B cell (primary cell): Measurements from ENCODE around the gene POC5. TPM values are rescaled to one million over a fixed set of nuclear protein-coding genes. Genes with fewer than 3 reads are reported as not detected.

ENCODE experiments used
- ATAC-seq: fragments of 200-7000 bp; cut with Tn5 transposase; one replicate; pipeline ENCODE4 v1.10.0; 2021; ENCODE audit warnings: low read depth, mild to moderate bottlenecking, moderate number of reproducible peaks, moderate library complexity
- CTCF ChIA-PET: fragments of 350-600 bp; sonication (Branson Sonifier 250); formaldehyde crosslinking; loops from one replicate; lab custom pipeline; 2021; ENCODE audit warnings: antibody characterized with exemption, inconsistent platforms; lab: Charles Lee
- POLR2A ChIA-PET: fragments of 350-600 bp; sonication (Branson Sonifier 250); formaldehyde crosslinking; loops from one replicate; lab custom pipeline; 2021; ENCODE audit warnings: antibody characterized with exemption; lab: Charles Lee
- DNase-seq: peaks from one replicate; pipeline ENCODE4 v3.0.0; 2013
- H2AFZ ChIP-seq: 2 replicates; pipeline ENCODE4 v1.6.1; 2012; ENCODE audit warnings: mild to moderate bottlenecking, low read depth, low read length; ENCODE audit not compliant: insufficient read depth, poor library complexity, severe bottlenecking
- H3K27ac ChIP-seq, 2 donors: 1 replicate in 1 of 2; 2 replicates in 1 of 2; pipeline ENCODE4 v1.5.1; 2012 to 2013; ENCODE audit warnings: low read length in 2 of 2, mild to moderate bottlenecking in 2 of 2, moderate library complexity in 1 of 2
- H3K27me3 ChIP-seq, 4 experiments: fragments of 200-600 bp in 1 of 4; sonication (generic) in 1 of 4; replicated peaks in 1 of 4; 1 replicate in 2 of 4; 2 replicates in 2 of 4; pipeline versions ENCODE4 v1.6.1 to v1.7.0; 2013 to 2016; ENCODE audit warnings: low read length in 3 of 4, mild to moderate bottlenecking in 2 of 4, mixed read lengths in 1 of 4, moderate library complexity in 1 of 4; ENCODE audit not compliant: insufficient read depth in 4 of 4, control insufficient read depth in 3 of 4; ENCODE audit errors: control extremely low read depth in 1 of 4
- H3K36me3 ChIP-seq, 2 experiments: replicated peaks in 1 of 2; 1 replicate in 1 of 2; 2 replicates in 1 of 2; pipeline versions ENCODE4 v1.6.1 to v1.7.1; 2013; ENCODE audit warnings: low read length in 1 of 2; ENCODE audit not compliant: insufficient read depth in 2 of 2, control insufficient read depth in 1 of 2; ENCODE audit errors: control extremely low read depth in 1 of 2, extremely low read depth in 1 of 2
- H3K4me1 ChIP-seq, 2 donors: fragments of 200-600 bp in 1 of 2; sonication (generic) in 1 of 2; 1 replicate in 1 of 2; 2 replicates in 1 of 2; pipeline versions ENCODE4 v1.5.1 to v1.6.1; 2013 to 2017; ENCODE audit warnings: low read length in 2 of 2; ENCODE audit not compliant: control insufficient read depth in 2 of 2, insufficient read depth in 2 of 2
- H3K4me2 ChIP-seq: replicated peaks from 2 replicates; pipeline ENCODE3; 2012; ENCODE audit warnings: mild to moderate bottlenecking, low read depth, low read length; ENCODE audit not compliant: poor library complexity, severe bottlenecking
- H3K4me3 ChIP-seq, 5 experiments: fragments of 200-600 bp in 1 of 5; sonication (generic) in 1 of 5; 1 replicate in 3 of 5; 2 replicates in 2 of 5; pipeline versions ENCODE4 v1.5.1 to v1.7.0; 2011 to 2016; ENCODE audit warnings: low read length in 4 of 5, mild to moderate bottlenecking in 4 of 5, low read depth in 2 of 5, control low read depth in 1 of 5, moderate library complexity in 1 of 5; ENCODE audit not compliant: insufficient read depth in 1 of 5; ENCODE audit errors: control extremely low read depth in 1 of 5, extremely low read depth in 1 of 5
- H3K79me2 ChIP-seq: fragments of 200-600 bp; sonication (generic); one replicate; pipeline ENCODE4 v1.6.0; 2016; ENCODE audit warnings: low read length; ENCODE audit not compliant: control insufficient read depth, insufficient read depth
- H3K9ac ChIP-seq: fragments of 200-600 bp; sonication (generic); 2 replicates; pipeline ENCODE4 v1.6.1; 2017; ENCODE audit warnings: mild to moderate bottlenecking, low read length, moderate library complexity
- H3K9me3 ChIP-seq, 3 donors: one replicate each; pipeline versions ENCODE4 v1.6.1 to v1.7.1; 2013; ENCODE audit warnings: low read length in 2 of 3; ENCODE audit not compliant: control insufficient read depth in 2 of 3, insufficient read depth in 1 of 3; ENCODE audit errors: control extremely low read depth in 1 of 3
- H4K20me1 ChIP-seq: 2 replicates; pipeline ENCODE4 v1.6.0; 2012; ENCODE audit warnings: mild to moderate bottlenecking, low read length; ENCODE audit not compliant: insufficient read depth, control insufficient read depth, poor library complexity, severe bottlenecking
- H3K27ac Mint-ChIP-seq: one replicate; pipeline ENCODE4 v1.8.0; 2021; ENCODE audit warnings: mixed read lengths
- H3K27me3 Mint-ChIP-seq: one replicate; pipeline ENCODE4 v1.8.0; 2021; ENCODE audit warnings: mixed read lengths
- H3K4me1 Mint-ChIP-seq: one replicate; pipeline ENCODE4 v1.8.0; 2021; ENCODE audit warnings: mixed read lengths
- H3K4me3 Mint-ChIP-seq: one replicate; pipeline ENCODE4 v1.8.0; 2021; ENCODE audit warnings: mixed read lengths
- H3K9me3 Mint-ChIP-seq: one replicate; pipeline ENCODE4 v1.8.0; 2022; ENCODE audit warnings: mixed read lengths; ENCODE audit not compliant: insufficient read depth
- CTCF ChIP-seq: fragments of 200-600 bp; IDR thresholded peaks from one replicate; pipeline ENCODE4 v1.8.0; 2022; ENCODE audit warnings: antibody characterized with exemption, mild to moderate bottlenecking
- EZH2 ChIP-seq: IDR thresholded peaks from 2 replicates; pipeline ENCODE4 v1.6.1; 2012; ENCODE audit warnings: borderline replicate concordance, low read depth, mild to moderate bottlenecking, moderate library complexity, low read length; ENCODE audit not compliant: insufficient read depth, poor library complexity, severe bottlenecking
- WGBS: methylation state at CpG from one replicate; pipeline ENCODE4 v1.1.5; 2013; ENCODE audit warnings: missing lambda C conversion rate; ENCODE audit not compliant: insufficient coverage; 5-methylcytosine and 5-hydroxymethylcytosine counted together
- intact Hi-C: fragments of 100-400 bp; cut with micrococcal nuclease; formaldehyde crosslinking; loops from one replicate; pipeline ENCODE4 v1.10.0; 2022
- polyA plus RNA-seq: library from polyadenylated mRNA; depleted of rRNA; stranded (reverse); fragments of >200 nt; gene quantifications from 2 replicates; pipeline ENCODE4 v1.2.3, GENCODE V29; 2012
- total RNA-seq, 2 donors: library from RNA; stranded (reverse); fragments of 120-200 nt in 1 of 2; gene quantifications; 1 replicate in 1 of 2; 2 replicates in 1 of 2; pipeline versions ENCODE4 v1.2.3 to v1.2.4, GENCODE V29; 2013 to 2022

Gene POC5
- total and polyA plus RNA-seq, 2 donors (not counting 1 experiment from before 2014, with no cell fraction given): 22.7 to 25.4 TPM

- no peaks in the 10 kb centered on the region for H3K9me3 ChIP-seq
- intact Hi-C loops: loop anchor here (10.0 kb wide), 1 partner anchor 312 kb away; no protein-coding TSS in a partner anchor
- POLR2A ChIA-PET: interaction anchor here (0.6 kb wide), 1 partner anchor 157 kb away, joined by 7 read pairs; no protein-coding TSS in a partner anchor
These were observed 30.8 kb downstream of the POC5 start for GRCh38 chr5:75686480-75686879.

GRCh38 chr5:75685141-75685540, 32.1 kb downstream of the POC5 start:
- ChIA-PET CTCF (interaction anchor here (9.9 kb wide), 1 partner anchor 449 kb away, joined by 95 read pairs; the partner anchor contains the start of gene ANKRD31), POLR2A (no interaction called here)
- peaks cover 3 to 50% of the 10 kb centered on the region in 2 experiments for H3K36me3 ChIP-seq
- no peaks in the 10 kb centered on the region for H3K79me2 ChIP-seq
- H3K9me3 ChIP-seq: no peaks in the 10 kb centered on the region
- 99% methylated on average over 10 of the region's 11 CpGs for WGBS
- no peak for TF ChIP-seq EZH2
- TF ChIP-seq CTCF: no peak
- ATAC-seq: no peak
- Mint-ChIP-seq H3K4me3 (no peak overlapping the region), H3K4me1 (no peaks in the 10 kb centered on the region), H3K27me3 (no peaks in the 10 kb centered on the region), H3K9me3 (no peaks in the 10 kb centered on the region), H3K27ac (no peak overlapping the region)
- no peak overlapping the region for H3K27ac ChIP-seq
- H3K4me1 ChIP-seq: no peaks in the 10 kb centered on the region
- no peak overlapping the region for H3K4me3 ChIP-seq
- H3K9ac ChIP-seq: no peak overlapping the region
- H2AFZ ChIP-seq: no peak overlapping the region
- no peaks in the 10 kb centered on the region for H3K27me3 ChIP-seq
- DNase-seq: no peak
- H4K20me1 ChIP-seq: no peaks in the 10 kb centered on the region
- H3K4me2 ChIP-seq: no peak overlapping the region
- intact Hi-C loops: loop anchor here (10.0 kb wide), 1 partner anchor 310 kb away; no protein-coding TSS in a partner anchor

More at GRCh38 chr5:75686480-75686879, 30.8 kb downstream of the POC5 start:
- no peaks in the 10 kb centered on the region for H3K79me2 ChIP-seq
- no peak overlapping the region for H3K9ac ChIP-seq
- H3K4me1 Mint-ChIP-seq: no peaks in the 10 kb centered on the region
- no peak overlapping the region for H3K27ac ChIP-seq
- no peaks in the 10 kb centered on the region for H3K4me1 ChIP-seq
- no peaks in the 10 kb centered on the region for H3K27me3 ChIP-seq
- ATAC-seq: no peak
- H3K27me3 Mint-ChIP-seq: no peaks in the 10 kb centered on the region
- H3K36me3 ChIP-seq: peaks cover 5 to 57% of the 10 kb centered on the region in 2 experiments
- no peaks in the 10 kb centered on the region for H4K20me1 ChIP-seq
- H3K4me2 ChIP-seq: no peak overlapping the region
- no peak overlapping the region for H3K4me3 ChIP-seq
- no peak overlapping the region for H3K27ac Mint-ChIP-seq
- TF ChIP-seq CTCF: no peak
- TF ChIP-seq EZH2: no peak
- H3K4me3 Mint-ChIP-seq: no peak overlapping the region
- H3K9me3 Mint-ChIP-seq: no peaks in the 10 kb centered on the region
- CTCF ChIA-PET: interaction anchor here (9.9 kb wide), 1 partner anchor 450 kb away, joined by 95 read pairs; the partner anchor contains the start of gene ANKRD31
- H2AFZ ChIP-seq: no peak overlapping the region
- no peak for DNase-seq
